AG04449 (cell line): ENCODE measurements around the gene OR5B3.
"Not testable (repeated sequence)": the region's sequence is repeated elsewhere in the genome, so short reads cannot be mapped to it uniquely, and the experiment has no call there.

ENCODE experiments used
- CTCF ChIA-PET: fragments of 350-600 bp; formaldehyde crosslinking; extraction: SDS; loops from one replicate; lab custom pipeline; 2021; ENCODE audit warnings: antibody characterized with exemption; lab: Yijun Ruan, JAX
- POLR2A ChIA-PET: fragments of 400-600, 350-600 bp; formaldehyde crosslinking; extraction: SDS; loops from one replicate; lab custom pipeline; 2020; ENCODE audit warnings: antibody characterized with exemption, inconsistent platforms; lab: Yijun Ruan, JAX
- DNase-seq: peaks from one replicate; pipeline ENCODE4 v3.0.0-alpha.2; 2010; ENCODE audit warnings: low read depth, low spot score
- H3K4me3 ChIP-seq: 2 replicates; pipeline ENCODE4 v1.5.1; 2011; ENCODE audit warnings: low read depth, mild to moderate bottlenecking, control low read depth, low read length
- TF ChIP-seq, protein P1 (sequence below): IDR thresholded peaks from one replicate; pipeline ENCODE4 v1.5.1; 2011; ENCODE audit warnings: mild to moderate bottlenecking, moderate library complexity, low read length, control low read depth, inconsistent platforms; ENCODE audit not compliant: insufficient read depth; ENCODE audit errors: missing control alignments

The OR5B3 gene

DNA sequence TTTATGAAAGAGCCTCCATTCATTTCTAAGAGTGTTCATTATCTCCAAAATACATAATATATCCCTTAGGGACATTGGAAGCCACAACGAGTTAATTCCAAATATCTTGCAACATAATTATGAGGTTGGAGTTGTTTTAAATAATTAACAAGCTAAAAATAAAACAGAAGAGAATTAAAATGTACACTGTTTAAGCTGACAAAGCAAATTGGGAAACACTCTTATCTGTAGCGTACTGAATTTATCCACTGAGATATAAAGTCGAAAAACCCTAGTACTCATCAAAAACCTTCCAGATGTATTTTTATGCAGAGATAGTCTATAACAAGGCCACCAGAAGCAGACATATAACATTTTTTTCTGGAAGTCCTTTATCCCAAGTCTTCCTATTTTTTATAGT, 27.5 kb upstream of the OR5B3 start:
- TF ChIP-seq, protein P1, sequence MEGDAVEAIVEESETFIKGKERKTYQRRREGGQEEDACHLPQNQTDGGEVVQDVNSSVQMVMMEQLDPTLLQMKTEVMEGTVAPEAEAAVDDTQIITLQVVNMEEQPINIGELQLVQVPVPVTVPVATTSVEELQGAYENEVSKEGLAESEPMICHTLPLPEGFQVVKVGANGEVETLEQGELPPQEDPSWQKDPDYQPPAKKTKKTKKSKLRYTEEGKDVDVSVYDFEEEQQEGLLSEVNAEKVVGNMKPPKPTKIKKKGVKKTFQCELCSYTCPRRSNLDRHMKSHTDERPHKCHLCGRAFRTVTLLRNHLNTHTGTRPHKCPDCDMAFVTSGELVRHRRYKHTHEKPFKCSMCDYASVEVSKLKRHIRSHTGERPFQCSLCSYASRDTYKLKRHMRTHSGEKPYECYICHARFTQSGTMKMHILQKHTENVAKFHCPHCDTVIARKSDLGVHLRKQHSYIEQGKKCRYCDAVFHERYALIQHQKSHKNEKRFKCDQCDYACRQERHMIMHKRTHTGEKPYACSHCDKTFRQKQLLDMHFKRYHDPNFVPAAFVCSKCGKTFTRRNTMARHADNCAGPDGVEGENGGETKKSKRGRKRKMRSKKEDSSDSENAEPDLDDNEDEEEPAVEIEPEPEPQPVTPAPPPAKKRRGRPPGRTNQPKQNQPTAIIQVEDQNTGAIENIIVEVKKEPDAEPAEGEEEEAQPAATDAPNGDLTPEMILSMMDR = no peak
- ChIA-PET POLR2A (no interaction called here), CTCF (no interaction called here)
- no peak overlapping the region for H3K4me3 ChIP-seq
- DNase-seq = no peak

DNA sequence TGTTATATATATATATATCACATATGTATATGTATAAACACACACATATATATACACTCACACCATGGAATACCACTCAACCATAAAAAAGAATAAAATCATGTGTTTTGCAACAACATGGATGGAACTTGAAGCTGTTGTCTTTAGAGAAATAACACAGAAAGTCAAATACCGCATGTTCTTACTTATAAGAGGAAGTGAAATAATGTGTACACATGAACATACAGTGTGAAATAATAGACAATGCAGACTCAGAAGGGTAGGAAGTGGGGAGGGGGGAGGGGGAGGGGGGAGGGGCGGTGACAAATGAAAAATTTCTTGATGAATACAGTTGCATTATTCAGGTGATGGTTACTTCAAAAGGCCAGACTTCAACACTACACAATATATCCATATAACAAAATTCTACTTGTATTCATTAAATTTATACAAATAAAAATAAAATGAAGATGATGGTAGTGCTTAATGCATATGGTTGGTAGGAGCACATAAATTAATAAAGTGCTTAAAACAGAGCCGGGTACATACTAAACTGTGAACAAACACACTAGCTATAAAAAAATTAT, 27.0 kb upstream of the OR5B3 start:
- DNase-seq = no peak
- ChIA-PET POLR2A (no interaction called here), CTCF (no interaction called here)
- no peak overlapping the region for H3K4me3 ChIP-seq
- TF ChIP-seq, protein P1 = no peak

DNA sequence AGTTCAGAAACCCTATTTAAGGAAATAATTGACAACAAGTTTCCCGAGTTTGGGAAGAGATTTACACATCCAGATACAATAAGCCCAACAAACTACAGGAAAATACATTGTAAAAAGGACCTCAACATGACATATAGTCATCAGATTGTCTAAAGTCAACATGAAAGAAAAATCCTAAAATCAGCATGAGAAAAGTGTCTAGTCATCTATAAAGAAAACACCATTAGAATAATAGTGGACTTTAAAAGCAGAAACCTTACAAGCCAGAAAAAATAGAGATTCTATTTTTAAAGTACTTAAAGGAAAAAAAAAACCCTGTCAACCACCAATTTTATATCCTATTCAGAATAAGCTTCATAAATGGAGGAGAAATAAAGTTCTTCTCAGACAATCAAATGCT, 22.6 kb upstream of the OR5B3 start:
- ChIA-PET POLR2A (no interaction called here), CTCF (no interaction called here)
- DNase-seq = no peak
- TF ChIP-seq, protein P1 = no peak
- no peak overlapping the region for H3K4me3 ChIP-seq

DNA sequence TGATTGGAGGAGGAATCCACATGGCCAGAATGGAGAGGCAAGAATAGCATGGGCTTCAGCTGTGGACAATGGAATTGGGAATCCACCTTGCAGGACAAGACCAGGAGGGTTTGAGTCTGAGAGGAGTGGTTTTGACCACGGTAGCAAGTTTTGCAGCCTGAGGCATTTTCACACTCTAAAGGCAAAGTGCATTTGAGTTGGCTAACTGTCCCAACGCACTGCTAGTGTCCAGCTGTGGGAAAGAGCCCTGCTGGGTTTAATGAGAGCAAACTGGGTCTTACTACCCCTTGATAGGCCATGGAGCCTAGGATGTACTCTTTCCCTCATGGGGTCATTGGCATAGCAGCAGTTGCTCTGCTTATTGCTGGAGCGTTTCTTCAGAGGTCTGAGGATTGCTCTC, 21.3 kb upstream of the OR5B3 start, which contains the start of gene OR5B2:
Gene OR5B2 (minus strand): TSS at position 101 of the 400 bp plus-strand sequence. CDS start 4,860 bp downstream, outside the sequence.
- H3K4me3 ChIP-seq = no peak within 1 kb of the TSS
- TF ChIP-seq, protein P1 = no peak
- ChIA-PET POLR2A (no interaction called here), CTCF (no interaction called here)
- DNase-seq = no peak

DNA sequence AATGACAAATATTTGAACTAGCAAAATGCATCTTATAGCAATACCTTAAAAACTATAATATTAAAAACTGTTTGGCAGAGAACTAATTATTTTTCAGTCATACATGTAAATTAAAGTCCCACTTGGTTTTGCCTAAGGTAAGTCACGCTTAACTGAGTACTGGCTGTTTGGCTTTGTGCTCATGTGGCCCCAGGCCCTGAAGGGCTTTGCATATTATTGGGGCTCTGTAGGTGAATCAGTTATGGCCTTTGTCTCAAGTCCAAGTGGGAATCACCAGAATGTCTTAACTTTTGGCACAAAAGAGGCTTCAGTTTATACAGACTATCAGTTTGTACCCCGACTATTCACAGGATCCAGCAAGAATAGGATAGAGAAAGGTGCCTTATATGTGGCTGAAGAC, 7.1 kb downstream of the OR5B3 start:
- CTCF ChIA-PET, DNase-seq, H3K4me3 ChIP-seq, POLR2A ChIA-PET: not testable (repeated sequence)

DNA sequence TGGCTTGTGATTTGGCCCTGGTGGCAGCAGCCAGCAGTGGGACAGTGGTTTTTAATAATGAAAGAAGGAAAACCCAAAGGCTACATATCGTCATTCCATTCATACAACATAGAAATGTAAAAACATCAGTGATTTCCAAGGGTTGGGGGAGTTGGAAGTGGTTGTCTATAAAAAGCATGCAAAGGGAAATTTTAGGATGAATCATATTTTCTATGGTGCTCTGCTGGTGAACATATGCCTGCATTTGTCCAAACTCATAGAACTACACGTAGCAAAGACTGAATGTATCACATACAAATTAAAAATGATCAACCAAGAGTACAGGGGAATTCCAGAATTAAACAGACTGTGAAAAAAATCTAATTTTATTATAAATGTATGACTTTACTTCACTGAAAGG, 11.1 kb downstream of the OR5B3 start:
- ChIA-PET CTCF (no interaction called here), POLR2A (no interaction called here)
- TF ChIP-seq, protein P1 = no peak
- peak; percentile 2 for DNase-seq
- H3K4me3 ChIP-seq = no peak overlapping the region

DNA sequence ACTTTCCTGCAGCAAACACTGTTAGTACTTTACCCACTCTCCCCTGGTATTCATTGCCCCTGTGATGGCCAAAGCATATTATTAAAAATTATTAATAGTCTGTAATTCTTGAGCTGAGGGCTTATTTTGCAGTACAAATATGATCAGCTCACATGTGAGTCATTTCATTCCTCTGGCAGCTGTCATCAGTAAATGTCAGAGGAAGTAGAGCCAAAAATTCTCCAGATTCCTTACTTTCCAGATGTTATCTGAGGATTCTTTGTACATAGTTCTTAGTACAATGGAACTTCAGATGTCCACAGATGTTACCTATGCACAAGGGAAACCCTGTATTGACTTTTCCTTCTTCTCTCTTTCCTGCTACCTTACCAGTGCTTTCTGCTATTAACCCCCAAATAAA, 12.5 kb downstream of the OR5B3 start:
- ChIA-PET CTCF (no interaction called here), POLR2A (no interaction called here)
- DNase-seq = peak; percentile 7
- TF ChIP-seq, protein P1 = no peak
- H3K4me3 ChIP-seq = no peak overlapping the region
